ENCODE measurements around the gene MFN2.
A peak's percentile ranks its signal among the peaks of the same experiment; 100 is the strongest.
"Not testable (repeated sequence)": the region's sequence is repeated elsewhere in the genome, so short reads cannot be mapped to it uniquely, and the experiment has no call there.

MFN2 gene

DNA sequence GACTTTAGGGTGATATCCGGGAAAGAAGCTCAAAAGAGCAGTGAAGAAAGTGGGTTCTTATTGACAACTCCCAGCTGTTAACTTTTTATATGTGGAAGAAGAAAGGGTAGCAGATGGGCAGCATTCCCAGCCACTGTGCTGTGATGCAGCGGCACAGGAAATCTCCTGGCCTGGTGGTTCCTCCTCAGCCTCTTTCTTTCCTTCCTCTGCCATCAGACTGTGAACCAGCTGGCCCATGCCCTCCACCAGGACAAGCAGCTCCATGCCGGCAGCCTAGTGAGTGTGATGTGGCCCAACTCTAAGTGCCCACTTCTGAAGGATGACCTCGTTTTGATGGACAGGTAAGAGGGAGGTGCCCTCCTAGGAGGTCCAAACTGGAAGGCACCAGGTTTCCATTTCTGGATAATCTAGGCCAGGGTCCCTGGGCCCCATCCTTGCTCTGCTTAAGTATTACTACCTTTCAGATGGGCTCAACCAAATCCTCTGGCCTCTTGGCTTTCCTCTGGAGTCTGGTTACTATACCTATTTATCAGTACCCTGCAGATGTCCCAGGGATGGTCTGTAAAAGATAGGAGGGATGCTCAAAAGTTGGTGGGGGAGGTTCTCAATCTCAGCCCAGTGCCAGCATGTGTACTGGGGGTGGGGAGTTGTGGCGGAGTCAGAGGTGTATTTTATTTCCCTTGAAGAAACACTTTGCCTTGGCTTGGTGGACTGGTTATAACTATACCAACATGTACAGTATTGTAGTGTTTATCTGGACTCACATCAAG lies 17.0 kb downstream of the MFN2 start:
- DNase-seq: no peak

DNA sequence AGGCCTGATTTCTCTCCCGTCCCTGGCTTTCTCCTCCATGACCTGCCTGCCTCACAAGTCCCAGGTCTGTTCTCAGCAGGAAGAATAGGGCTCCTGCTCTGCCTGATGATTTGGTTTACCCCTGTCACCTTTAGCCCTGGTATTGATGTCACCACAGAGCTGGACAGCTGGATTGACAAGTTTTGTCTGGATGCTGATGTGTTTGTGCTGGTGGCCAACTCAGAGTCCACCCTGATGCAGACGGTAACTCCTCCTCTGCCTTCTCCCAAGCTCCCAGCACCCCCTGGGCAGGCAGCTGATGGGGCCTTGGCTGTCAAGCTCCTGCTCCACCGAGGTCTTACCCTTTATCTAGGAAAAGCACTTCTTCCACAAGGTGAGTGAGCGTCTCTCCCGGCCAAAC lies 18.4 kb downstream of the MFN2 start:
- no peak for DNase-seq

DNA sequence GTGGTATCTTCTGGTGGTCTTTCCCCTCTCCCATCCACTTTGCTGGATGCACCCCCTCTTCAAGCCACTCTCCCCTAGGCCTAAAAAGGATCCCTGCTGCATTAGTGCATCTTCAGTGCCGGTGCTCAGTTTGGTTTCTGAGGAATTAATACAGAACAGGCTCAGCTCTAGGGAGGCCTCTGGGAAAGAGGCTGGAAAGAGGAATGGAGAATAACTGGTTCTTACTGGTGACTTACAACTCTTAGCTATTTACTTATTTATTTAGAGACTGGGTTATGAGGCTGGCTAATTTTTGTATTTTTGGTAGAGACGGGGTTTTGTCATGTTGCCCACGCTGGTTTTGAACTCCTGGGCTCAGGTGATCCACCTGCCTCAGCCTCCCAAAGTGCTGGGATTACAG lies 19.0 kb downstream of the MFN2 start:
- DNase-seq: no peak

DNA sequence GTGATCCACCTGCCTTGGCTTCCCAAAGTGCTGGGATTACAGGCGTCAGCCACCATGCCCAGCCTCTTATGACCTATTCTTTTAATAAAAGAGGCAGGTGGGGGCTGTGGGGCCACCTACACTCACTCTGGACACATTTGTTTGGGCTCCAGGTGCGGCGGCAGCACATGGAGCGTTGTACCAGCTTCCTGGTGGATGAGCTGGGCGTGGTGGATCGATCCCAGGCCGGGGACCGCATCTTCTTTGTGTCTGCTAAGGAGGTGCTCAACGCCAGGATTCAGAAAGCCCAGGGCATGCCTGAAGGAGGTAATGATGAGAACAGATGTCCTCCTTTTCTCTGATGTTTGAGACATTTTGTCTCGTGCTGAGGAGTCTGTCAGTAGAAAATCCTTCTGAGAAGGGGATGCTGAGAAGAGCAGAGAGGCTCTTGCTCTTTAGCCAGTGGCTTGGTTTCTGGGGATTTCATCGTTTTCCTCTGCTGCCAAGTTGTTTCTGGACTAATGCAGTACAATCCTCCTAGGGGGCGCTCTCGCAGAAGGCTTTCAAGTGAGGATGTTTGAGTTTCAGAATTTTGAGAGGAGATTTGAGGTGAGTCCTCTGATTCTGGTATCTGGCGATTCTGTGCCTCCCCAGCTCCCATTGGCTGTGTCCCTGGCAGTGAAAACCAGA lies 21.1 kb downstream of the MFN2 start:
- DNase-seq: peak in 23 of 58 donors; percentile 5 to 54 (median 15)

DNA sequence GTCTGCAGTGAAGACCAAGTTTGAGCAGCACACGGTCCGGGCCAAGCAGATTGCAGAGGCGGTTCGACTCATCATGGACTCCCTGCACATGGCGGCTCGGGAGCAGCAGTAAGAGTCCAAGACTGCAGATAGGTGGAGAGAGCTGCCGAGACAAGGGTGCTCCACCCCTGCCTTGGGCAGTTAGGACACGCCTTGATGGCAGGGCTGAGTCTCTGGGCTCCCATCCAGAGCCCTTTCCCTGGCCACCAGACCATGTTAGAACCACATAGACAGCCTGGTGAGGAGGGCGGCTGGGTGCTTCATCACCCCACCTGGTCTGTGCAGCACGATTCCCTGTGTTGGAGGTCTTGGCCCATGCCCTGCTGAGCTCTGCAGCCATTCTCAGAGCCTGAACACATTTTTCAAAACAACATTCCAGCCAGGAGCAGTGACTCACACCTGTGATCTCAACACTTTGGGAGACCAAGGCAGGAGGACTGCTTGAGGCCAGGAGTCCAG lies 21.8 kb downstream of the MFN2 start:
- no peak for DNase-seq

DNA sequence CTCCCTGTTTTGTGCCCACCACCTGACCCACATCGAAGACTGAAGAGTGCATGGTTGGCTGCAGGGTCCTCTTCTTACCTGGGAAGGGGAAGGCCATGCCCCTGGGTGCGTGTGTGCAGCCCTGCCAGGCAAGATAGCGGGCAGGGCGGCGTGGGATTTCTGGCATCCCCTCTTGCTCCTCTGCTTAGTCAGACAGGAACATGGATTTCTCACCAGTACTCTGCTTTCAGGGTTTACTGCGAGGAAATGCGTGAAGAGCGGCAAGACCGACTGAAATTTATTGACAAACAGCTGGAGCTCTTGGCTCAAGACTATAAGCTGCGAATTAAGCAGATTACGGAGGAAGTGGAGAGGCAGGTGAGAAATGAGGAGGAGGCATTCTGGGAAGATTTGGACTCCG lies 23.5 kb downstream of the MFN2 start:
- DNase-seq: peak in 2 of 58 donors; percentile 13 to 43

DNA sequence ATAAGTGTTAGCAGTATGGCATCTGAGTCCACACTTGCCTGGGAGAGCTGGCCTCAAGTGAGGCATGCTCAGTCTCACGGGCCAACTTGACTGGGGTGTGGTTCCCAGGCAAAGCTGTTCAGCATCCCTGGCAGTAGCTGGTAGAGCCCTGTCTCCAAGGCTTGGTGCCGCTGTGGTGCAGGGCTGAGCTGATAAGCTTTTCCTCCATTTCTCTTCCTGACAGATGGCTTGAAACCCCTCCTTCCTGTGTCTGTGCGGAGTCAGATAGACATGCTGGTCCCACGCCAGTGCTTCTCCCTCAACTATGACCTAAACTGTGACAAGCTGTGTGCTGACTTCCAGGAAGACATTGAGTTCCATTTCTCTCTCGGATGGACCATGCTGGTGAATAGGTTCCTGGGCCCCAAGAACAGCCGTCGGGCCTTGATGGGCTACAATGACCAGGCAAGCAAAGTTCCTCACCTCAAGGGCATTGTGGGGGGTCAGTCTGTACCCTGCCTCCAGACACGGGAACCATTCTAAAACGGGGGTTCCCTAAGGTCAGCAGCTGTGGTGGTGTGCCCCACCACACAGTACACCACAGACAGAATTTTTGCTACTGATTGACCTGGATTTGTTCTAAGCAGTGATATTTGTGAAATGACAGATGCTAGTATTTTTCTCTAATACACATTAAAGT lies 25.4 kb downstream of the MFN2 start:
- DNase-seq: no peak

DNA sequence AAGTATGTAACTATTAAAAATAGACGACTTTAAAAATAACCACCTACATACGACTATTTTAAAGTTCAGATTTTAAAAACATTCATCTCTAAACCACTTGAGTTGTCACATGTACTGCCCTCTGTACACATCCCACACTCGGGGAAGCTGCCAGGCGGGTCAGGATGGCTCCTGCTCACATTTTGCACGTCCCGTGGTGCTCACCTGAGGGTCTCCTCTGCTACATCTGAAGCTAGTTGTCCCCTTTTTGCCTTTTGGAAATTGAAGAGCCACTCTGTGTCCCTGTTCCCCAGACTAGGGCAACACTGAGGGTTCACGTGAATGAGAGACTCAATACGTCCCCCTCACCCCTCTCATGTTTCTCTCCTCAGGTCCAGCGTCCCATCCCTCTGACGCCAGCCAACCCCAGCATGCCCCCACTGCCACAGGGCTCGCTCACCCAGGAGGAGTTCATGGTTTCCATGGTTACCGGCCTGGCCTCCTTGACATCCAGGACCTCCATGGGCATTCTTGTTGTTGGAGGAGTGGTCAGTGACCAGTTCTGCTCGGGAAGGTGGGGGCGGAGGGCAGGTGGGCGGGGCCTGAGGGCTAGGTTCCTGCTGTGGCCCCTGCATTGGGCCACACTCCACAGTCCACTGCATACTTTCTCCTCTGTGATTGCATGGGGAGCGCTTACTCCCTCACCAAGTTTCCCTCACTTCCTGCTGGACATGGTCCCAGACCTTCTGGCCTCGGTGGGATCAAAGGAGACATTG lies 26.1 kb downstream of the MFN2 start:
- no peak for DNase-seq

DNA sequence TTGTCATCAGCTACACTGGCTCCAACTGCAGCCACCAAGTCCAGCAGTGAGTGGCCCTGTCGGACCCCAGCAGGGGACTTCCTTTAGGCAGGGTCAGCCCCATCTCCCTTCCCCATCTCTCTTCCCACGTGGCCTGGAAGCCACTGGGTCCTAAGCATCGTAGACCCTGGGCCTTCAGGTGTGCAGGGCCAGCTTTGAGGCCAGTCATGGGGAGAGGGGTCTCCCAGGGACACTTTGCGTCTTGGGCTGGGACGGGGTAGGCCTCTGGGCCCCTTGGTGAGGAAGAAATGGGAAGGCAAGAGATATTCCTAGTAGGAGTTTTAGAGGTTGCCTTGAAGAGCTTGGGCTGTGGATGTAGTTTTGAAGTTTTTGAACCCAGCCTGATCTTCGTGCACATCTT lies 27.0 kb downstream of the MFN2 start:
- no peak for DNase-seq

DNA sequence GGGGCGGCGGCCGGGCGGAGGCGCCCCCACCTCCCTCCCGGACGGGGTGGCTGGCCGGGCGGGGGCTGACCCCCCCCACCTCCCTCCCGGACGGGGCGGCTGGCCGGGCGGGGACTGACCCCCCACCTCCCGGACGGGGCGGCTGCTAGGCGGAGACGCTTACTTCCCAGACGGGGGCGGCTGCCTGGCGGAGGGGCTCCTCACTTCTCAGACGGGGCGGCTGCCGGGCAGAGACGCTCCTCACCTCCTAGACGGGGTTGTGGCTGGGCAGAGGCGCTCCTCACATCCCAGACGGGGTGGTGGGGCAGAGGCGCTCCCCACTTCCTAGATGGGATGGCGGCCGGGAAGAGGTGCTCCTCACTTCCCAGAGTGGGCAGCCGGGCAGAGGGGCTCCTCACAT lies 28.1 kb downstream of the MFN2 start:
- DNase-seq: not testable (repeated sequence)

DNA sequence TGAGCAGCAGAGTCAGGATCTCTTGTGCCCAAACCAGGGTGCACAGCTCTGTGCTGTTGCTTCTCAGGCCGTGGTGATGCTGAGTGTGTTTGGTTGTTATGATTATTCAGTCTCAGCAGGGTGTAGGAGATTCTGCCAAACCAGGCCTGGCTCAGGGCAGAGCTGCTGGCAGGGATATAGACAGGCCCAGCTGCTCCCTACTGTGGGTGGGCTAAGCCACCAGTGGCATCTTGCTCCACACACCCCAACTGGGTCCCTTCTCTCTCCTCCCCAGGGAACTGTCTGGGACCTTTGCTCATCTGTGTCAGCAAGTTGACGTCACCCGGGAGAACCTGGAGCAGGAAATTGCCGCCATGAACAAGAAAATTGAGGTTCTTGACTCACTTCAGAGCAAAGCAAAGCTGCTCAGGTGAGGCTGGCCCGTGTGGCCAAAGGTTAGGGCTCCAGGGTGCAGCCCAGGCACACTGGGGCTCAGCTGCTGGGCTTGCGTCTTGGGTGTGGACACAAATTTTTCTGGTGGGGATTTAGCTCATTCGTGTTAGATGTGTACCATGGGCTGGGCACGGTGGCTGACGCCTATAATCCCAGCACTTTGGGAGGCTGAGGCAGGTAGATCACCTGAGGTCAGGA lies 29.2 kb downstream of the MFN2 start:
- no peak for DNase-seq

DNA sequence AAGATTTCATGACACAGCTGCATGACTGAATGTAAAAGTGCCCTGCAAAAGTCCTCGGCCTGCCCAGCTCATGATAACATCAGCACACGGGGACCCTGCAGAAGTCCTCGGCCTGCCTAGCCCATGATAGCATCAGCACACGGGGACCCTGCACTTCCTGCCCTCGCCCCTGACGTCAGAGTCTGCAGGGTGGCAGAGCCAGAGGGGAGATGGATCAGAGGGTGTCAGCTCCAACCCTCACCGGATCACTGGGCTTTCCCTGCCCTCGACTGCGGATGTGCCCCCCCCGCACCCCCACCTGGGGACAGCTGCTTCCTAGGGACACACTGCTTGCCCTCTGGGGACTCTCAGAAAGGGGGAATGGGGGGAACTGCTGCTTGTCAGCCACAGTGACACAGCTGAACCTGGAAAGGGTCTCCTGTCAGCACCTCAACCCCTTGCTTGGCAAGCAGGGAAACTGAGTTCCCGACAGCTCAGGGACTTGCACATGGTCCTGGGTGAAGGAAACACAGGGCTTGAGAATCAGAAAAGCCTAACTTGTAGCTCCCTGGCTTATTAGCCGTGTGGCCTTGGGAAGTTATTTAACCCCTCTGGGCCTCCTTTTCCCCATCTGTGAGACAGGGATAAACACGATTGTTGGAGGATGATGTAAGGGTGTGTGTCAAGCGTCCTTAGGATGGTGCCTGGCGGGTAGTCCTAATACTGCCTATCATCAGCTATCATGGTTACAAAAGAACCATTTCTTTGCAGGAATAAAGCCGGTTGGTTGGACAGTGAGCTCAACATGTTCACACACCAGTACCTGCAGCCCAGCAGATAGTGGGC lies 30.7 kb downstream of the MFN2 start:
- no peak for DNase-seq

DNA sequence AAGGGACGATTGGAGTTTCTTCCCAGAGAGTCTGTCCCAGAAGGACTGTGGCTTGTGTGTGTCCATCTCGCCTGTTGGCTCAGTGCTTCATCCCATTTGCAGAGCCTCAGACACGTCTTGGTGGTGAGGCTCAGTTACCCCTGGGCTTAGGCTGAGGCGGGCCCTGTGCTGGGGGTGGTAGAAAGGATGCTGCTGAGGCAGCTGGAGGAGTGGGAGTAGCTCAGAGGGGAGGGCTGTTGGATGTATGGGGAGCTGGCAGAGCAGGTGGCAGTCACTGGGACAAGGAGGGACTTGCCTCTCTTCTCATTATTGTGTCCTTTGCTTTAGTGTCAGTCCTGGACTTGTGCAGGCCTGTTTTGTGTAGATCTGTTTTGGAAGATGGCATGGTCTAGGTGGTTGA lies 31.8 kb downstream of the MFN2 start:
- DNase-seq: peak in 1 of 58 donors; percentile 2

DNA sequence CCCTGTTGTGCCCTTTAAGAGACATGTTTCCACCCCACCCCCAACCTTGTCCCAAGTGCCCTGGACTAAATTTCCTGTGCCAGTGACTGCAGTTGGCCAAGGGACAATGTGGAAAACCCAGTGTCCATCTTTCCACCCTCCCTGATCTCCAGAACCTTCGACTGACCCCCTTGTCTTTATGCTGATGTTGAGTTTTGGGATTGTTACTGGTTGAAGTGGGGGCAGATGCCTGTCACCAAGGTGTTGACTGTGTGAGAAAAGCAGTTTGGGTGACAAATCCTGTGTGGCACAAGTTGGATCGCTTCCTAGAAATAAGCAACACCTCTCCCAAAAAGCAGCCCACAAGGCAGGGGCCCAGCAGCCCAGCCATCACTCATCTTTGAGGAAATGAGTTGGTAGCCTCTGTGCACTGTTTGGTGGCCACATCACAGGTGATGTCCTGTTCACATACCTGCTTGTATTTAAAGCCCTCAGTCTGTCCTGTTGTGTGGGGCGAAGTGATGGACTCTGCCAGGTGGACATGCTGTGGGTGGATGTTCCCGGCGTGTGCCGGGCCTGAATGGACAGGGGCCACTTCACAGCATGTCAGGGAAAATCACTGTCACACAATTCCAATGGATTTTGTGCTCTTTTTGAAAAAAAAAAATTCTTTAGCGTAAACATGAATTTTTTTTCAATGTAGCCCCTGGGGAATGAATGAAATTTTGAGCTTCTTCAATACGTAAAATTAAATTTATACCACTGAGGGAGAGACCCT lies 32.5 kb downstream of the MFN2 start:
- DNase-seq: no peak

DNA sequence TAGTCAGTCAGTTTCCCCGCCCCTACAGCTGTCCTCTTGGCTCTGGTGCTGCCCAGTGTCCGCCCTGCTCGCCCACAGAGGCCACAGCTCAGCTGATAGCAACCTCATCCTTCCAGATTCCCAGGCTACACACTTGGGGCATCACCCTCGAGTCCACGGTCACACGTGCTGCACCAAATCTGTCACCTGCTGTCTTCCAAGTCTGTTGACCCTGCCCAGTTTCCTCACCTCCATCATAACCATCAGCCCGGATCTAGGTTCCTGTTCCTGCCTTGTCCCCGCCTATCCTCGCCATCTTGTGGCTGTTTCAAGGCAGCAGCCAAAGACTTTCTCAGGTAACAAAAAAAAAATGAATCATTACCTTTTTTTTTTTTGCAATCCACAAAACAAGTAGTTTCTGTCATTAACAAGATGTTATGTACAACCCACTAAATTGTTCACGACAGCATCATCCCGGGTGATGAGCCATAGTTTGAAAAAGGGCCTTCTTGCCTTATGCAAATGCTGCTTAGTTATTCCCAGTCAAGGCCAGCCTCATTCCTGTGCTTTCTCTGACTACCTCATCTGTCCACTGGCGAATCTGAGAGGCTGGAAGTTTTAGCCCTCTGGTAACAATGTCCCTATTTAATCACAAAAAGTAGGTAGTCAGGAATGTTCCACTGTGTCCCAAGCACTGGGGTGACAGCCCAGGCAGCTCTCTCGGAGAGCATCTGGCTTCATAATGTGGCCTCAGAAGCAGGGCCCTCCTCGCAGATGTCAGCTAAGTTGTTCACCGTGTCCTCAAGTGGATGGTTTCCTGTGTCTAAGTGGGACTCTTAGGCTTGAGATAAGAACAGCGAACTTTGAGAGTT lies 34.1 kb downstream of the MFN2 start:
- DNase-seq: no peak

DNA sequence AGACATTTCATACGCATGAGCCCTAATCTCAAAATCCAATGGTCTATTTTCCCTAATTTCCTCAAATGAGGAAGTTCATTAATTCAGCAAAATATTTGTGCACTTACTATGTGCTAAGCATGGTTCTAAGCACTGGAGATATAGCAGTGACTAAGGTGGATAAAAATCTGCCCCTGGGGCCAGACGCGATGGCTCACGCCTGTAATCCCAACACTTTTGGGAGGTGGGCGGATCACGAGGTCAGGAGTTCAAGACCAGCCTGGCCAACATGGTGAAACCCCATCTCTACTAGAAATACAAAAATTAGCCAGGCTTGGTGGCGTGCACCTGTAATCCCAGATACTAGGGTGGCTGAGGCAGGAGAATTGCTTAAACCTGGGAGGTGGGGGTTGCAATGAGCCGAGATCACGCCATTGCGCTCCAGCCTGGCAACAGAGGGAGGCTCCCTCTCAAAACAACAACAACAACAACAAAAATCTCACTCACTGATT lies 34.8 kb downstream of the MFN2 start:
- DNase-seq: no peak

DNA sequence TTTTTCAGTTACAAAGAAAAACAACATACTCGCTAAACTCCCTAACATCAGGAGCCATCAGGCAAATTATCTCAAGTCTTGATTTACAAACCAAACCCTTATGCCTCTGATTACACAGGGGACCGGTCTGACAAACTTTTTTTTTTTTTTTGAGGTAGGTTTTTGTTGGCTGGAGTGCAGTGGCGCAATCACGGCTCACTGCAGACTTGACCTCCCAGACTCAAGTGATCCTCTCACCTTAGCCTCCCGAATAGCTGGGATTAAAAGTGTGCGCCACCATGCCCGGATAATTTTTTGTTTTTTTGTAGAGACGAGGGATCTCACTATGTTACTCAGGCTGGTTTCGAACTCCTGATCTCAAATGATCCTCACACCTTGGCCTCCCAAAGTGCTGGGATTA lies 35.3 kb downstream of the MFN2 start:
- DNase-seq: no peak

DNA sequence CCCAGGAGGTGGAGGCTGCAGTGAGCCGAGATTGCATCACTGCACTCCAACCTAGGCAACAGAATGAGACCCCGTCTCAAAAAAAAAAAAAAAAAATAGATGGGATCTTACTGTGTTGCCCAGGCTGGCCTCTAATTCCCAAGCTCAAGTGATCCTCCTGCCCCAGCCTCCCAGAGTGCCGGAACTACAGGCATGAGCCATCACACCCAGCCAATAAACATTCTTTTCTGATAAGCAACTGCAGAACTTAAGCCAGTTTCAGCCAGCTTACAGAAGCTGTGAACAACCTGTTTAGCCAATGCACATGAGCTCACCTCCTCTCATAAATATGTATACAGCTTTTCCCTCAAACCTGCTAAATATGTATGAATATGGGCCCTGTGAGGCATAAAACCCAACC lies 35.9 kb downstream of the MFN2 start:
- no peak for DNase-seq
